ENCODE results near the gene CEBPZ.
"Not testable (repeated sequence)": the region's sequence is repeated elsewhere in the genome, so short reads cannot be mapped to it uniquely, and the experiment has no call there.

Gene CEBPZ

DNA sequence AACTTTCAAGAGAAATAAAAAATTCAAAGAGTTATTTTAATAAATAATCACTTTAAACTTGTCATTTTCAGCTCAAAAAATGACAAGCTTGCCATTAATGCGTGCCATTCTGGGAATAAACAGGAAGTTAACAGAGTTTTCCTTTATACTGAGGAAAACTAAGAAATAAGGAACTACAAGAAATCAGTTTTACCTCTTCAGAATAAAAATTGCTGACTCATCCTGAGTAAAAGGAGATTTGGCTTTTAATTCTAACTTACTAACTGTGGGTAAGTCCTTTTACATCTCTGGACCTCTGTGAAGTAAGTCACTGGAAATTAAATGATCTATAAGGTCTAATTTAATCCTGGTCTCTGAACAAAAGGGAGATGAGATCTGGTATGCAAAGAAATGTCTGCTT, 16.1 kb downstream of the CEBPZ start:
- DNase-seq (ENCODE audit: low read depth, low spot score): no peak

DNA sequence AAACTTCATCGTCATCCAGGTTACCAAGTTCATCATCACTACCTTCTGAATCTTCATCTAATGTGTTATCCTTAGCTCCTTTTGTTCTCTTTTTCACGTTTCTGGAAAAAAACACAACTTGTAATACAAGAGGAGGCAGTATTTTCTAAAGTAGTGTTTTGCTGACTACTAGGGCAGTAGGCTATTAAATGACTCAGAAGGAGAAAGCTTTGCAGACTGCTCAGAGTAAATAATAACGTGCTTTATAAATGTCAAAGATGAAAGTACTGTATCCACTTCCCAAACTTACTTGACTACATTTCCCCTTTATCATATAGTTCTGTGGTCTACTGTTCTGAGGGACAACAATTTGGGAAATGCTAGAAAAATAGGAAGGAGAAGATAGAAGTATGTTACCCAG, 19.5 kb downstream of the CEBPZ start:
- DNase-seq (ENCODE audit: low read depth, low spot score): no peak

DNA sequence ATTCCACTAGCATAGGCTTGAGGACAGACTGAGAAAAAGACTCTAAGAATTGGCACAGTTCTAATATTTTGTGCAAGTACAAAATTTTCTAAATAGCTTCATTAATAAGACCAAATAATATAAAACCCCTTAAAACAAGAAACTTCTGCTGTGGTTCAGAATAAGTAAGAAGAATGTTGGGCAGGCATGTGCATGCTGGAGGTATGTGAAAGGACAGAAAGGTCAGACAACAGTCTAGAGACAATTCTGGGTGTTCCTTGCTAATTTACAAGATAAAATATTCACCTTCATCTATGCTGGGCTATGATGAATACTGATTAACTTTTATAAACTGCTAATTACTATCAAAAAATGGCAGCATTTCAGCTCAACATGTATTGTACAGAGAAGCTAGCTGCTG, 20.2 kb downstream of the CEBPZ start:
- no peak for DNase-seq (ENCODE audit: low read depth, low spot score)

DNA sequence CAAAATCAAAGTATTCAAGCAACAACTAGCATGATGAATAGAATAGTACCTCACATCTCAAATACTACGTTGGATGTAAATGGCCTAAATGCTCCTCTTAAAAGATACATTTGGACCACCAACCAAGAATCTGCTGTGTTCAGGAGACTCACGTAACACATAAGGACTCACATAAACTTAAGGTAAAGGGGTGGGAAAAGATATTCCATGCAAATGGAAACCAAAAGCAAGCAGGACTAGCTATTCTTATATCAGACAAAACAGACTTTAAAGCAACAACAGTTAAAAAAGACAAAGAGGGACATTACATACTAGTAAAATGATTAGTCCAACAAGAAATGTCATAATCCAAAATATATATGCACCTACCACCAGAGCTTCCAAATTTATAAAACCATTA, 24.6 kb downstream of the CEBPZ start:
- not testable (repeated sequence) for DNase-seq (ENCODE audit: low read depth, low spot score)

DNA sequence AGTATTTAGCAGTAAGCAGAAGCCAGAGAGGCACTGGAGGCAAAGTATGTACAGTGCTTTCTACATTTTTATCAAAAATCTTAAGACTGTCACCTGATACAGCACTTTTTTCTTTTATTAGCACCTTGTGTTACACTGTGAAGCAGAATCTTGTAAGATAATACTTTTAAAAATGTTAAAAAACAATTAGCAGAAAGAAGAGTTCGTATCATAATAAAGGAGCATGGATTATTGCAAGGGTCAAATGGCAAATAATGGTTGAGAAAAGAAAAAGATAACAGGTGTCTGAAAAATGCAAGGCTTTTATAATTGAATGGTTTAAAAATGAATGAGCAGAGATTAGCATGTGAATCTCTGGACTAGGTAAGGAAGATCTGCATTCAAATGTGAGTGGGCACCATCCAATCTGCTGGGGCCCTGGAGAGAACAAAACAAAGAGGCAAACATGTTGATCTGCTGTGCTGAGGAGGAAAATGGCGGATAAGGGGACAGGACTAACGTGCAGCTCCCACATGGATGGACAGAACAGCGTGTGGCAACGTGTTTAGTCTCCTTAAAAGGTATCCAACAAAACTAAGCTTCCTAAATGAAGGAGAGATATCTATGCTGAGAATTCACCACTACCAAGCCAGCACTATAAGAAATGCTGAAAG, 25.6 kb downstream of the CEBPZ start:
- DNase-seq (ENCODE audit: low read depth, low spot score): no peak

DNA sequence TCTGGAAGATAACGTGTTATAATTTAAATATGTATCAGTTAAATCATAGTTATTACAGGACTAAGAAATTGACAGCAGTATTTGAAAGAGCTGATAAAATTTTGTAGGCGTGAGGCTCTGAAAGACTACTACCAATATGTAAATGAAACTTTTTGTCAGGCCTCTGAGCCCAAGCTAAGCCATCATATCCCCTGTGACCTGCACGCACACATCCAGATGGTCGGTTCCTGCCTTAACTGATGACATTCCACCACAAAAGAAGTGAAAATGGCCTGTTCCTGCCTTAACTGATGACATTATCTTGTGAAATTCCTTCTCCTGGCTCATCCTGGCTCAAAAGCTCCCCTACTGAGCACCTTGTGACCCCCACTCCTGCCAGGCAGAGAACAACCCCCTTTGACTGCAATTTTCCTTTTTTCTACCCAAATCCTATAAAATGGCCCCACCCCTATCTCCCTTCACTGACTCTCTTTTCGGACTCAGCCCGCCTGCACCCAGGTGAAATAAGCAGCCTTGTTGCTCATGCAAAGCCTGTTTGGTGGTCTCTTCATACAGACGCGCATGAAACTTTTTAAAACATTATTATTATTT, 26.2 kb downstream of the CEBPZ start:
- DNase-seq (ENCODE audit: low read depth, low spot score): not testable (repeated sequence)

DNA sequence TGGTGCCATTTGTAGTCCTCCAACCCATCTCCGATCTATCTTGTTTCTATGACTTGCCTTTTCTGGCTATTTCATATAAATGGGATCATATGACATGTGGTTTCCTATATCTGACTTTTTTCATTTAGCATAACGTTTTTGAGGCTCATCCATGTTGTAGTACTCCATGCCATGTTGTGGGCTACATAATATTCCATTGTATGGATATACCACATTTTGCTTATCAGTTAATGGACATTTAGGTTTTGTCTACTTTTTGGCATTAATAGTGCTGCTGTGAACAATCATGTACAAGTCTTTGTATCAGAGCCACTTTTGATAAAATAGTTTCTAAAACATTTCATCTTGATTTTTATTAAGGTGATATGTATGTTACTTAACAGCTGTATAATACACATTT, 27.7 kb downstream of the CEBPZ start:
- DNase-seq (ENCODE audit: low read depth, low spot score): no peak

DNA sequence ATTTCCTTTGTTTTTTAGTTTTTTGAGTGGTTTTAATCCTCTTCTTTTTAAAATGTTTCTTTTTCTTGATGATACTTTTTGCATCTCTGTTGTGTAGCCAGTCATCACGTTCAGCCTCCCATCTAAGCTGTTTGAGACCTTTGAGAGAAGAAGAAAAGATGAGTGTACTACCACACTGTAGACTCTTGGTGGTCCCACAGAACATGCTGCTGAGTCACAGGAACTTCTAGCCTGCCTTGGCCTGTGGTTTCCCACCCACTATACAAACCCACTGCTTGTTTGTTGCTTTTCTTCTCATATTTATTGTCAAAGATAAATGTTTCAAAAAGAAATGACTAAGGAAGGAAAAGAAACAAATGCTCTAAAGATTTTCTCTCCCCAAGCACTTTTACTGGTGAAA, 29.6 kb downstream of the CEBPZ start:
- DNase-seq (ENCODE audit: low read depth, low spot score): no peak

DNA sequence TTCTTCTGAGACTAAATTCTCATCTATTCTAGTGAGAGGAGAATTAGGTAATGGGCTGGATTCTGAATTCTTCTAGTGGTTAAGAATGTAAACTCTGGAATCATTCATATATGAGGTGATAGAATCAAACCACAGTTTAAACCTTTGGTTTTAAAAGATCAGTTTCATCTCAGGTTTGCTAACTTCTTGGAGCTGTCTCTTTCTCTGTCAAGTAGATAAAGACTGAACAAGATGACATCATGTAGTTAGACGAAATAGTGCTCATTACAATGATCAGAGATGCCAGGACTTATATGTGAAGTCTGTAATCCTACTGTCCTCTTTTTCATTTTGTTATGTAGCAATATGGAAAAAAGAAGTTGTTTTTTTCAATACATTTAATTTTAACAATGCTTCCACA, 30.2 kb downstream of the CEBPZ start:
- DNase-seq (ENCODE audit: low read depth, low spot score): no peak

DNA sequence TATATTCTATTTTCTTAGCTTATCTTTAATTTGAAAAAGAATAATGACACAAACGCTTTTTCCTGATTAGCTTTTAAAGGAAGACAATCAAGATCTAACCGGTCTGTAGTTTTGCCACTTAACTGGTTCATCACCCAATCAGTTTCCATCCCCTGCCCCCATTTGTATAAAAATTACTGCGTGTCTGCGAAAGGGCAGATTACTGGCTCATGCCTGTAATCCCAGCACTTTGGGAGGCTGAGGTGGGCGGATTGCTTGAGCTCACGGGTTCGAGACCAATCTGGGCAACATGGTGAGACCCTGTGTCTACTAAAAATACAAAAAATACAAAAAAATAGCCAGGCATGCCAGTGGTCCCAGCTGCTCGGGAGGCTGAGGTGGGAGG, 32.7 kb downstream of the CEBPZ start:
- no peak for DNase-seq (ENCODE audit: low read depth, low spot score)

DNA sequence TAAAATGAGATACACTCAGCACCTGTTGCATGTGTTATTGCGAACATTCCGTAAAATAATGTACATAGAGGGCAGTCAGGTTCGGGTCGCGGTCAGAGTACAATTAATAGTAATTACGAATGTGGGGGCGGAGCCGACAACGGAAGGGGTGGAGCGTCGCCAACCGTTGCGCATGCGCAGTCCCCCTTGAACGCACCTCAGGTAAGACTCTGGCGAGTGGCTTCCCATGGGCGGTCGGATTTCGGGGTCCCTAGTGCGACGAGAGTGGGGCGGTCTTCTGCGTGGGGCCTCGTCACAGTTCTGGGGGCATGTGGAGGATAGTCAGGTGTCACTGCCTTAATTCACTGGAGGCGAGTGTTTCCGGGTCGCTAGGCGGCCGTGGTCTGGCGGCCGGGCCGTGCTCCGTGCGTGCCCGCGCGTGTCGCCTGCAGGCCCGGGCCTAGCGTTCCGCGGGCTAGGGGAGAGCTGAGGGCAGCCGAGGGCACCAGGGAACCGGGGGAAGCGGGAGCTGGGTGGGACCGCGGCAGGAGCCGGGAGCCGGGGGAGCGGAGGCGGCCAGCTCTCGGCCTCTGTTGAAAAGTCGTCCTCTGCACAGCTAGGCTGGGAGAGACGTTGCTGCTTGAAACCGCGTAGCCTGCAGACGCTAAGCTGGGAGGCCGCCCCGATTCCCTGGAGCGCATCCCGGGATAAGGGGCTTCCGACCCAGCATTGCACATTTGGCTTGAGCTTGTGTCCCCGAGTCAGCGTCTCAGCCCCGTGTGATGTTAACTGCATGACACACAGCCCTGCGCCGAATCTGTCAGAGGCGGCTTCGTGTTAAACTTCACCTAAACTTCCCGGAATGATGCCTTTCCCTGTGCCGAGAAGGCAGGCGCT, 34.8 kb downstream of the CEBPZ start, which contains the start of gene CEBPZOS:
Gene CEBPZOS, plus strand, starts transcription at position 177 of the 876 bp plus-strand sequence. CDS start 3,209 bp downstream, outside the sequence.
- peak; percentile 77 for DNase-seq (ENCODE audit: low read depth, low spot score)

DNA sequence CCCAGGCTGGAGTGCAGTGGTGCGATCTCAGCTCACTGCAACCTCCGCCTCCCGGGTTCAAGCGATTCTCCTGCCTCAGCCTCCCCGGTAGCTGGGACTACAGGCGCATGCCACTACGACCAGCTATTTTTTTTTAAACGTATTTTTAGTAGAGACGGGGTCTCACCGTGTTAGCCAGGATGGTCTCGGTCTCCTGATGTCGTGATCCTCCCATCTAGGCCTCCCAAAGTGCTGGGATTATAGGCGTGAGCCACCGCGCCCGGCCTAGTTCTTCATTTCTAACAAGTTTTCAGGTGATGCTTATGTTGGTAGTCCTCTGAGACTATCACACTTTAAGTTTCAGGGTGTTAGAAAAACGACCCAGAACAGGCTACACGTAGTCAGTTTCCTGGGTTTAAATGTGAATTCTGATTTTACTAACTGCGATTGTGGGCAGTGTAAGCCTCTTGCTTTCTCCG, 35.5 kb downstream of the CEBPZ start:
- not testable (repeated sequence) for DNase-seq (ENCODE audit: low read depth, low spot score)

DNA sequence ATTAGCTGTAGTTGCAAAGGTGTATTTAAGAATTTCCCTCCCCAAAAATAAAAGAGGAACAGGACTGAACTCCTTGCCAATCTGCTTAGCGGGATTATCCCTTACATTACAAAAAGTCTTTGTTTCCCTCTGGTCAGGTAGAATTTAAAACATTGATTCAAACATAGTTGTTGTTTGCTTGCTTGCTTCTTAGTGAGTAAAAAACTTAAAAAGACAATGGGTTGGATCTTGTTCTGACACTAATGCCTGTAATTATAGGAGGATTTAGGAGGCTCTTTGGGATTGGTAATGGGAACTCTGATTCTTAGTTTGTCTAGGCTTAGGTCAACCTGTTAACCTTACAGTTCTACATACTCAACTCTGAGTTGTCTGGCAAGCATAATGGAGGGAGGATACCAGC, 38.8 kb downstream of the CEBPZ start:
- no peak for DNase-seq (ENCODE audit: low read depth, low spot score)

DNA sequence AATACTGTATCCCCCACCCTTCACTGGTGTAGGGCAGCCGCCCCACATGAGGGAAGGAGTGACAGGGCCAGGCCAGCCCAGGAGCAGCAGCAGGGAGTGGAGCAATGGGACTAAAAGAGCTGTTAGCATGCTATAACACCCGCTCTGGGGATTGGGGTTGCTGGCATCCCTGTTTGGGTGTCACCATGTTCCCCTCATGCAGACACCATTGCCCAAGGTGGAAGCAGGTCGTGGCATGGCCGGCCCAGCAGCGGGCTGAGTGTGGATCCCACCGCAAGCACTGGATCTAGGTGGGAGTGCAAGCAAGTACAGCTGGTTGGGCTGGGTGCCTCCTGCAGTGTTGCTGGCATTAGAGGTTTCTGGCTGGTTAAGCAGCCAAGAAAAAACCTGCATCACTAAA, 39.6 kb downstream of the CEBPZ start:
- no peak for DNase-seq (ENCODE audit: low read depth, low spot score)

DNA sequence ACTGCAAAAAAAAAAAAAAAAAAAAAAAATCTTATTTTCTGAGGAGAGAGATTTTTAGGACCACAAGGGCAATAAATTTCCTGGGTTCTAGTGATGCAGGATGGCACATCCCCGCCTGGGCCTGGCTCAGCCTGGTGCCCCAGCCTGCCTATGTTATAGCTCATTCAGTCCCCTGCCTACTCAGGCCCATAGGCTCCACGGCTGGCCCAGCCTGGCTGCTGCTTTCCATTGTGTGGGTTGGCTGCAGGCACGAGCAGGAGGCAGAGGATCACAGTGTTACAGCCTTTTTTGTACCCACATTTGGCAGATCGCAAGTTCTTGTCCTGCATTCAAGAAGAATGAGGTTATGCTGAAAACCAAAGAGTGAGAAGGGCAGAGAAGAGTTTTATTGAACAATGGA, 40.1 kb downstream of the CEBPZ start:
- no peak for DNase-seq (ENCODE audit: low read depth, low spot score)

DNA sequence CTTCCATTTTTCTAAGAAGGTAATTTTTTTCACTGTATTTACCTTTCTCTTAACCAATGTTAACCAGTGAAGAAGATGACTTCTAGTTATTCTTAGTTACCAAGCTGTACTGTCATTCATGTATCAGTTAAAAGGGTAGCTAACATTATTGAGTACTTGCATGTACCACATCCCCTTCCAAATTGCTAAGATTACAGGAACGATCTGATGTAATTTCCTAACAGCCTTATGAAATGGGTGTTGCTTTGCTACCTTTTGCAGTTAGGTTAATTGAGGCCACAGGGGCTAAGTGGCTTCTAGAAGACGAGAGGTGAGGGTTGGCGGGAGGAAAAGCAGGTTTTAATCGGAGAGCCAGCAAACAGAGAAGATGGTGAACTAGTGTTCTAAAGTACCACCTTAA, 41.1 kb downstream of the CEBPZ start:
- no peak for DNase-seq (ENCODE audit: low read depth, low spot score)

DNA sequence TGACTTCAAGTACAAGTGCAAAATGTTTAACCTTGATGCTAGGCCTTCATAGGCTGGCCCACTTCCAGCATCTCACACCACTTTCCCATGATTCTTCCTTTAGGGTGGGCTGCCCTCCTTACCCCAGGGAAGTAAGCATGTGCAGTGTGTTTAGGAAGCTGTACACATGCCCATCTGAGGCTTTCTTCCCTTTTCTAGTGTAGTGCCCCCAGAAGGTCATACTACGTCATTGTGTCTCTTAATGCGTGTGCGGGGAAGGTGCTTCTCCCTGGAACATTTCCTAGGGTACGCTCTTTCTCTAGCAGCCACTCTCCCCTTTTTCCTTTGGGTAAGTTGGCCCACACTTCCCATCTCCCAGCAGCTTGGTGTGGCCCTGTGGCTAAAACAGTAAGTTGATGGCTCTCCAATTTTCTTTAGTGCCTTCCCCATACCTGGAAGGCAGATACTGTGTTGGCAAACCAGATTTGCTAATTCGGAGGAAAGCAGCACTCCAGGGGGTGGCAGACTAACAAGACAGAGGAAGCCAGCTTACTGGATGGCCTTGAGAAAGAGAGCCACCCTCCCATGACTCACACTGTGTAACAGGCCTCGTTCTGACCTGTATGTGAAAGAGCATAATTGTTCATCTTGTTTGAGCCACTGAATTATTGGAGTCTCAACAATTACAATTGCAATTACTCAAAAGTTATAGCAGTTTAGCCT, 41.8 kb downstream of the CEBPZ start:
- DNase-seq (ENCODE audit: low read depth, low spot score): no peak

DNA sequence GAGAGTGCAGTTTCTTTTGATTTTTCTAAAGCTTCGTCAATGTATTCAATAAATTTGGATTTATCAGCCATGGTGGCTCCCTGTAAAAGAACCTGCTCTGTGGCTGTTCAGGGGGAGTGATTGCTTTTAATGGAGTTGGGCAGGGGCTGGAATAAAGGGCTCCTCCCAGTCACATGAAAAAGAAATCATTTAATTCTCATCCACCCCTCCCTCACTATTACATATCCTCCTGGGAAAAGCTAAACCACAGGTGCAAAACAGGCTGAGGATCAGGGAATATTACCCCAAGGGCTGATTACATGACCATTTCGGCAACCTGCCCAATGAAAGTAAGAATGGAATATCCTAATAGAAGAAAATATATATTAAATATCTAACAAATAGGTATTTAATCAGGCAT, 42.8 kb downstream of the CEBPZ start, which contains the start of gene SULT6B1:
Gene SULT6B1, minus strand, starts transcription at position 101 of the 400 bp plus-strand sequence. Its CDS starts 30 bp downstream, at position 71.
- DNase-seq (ENCODE audit: low read depth, low spot score): no peak

DNA sequence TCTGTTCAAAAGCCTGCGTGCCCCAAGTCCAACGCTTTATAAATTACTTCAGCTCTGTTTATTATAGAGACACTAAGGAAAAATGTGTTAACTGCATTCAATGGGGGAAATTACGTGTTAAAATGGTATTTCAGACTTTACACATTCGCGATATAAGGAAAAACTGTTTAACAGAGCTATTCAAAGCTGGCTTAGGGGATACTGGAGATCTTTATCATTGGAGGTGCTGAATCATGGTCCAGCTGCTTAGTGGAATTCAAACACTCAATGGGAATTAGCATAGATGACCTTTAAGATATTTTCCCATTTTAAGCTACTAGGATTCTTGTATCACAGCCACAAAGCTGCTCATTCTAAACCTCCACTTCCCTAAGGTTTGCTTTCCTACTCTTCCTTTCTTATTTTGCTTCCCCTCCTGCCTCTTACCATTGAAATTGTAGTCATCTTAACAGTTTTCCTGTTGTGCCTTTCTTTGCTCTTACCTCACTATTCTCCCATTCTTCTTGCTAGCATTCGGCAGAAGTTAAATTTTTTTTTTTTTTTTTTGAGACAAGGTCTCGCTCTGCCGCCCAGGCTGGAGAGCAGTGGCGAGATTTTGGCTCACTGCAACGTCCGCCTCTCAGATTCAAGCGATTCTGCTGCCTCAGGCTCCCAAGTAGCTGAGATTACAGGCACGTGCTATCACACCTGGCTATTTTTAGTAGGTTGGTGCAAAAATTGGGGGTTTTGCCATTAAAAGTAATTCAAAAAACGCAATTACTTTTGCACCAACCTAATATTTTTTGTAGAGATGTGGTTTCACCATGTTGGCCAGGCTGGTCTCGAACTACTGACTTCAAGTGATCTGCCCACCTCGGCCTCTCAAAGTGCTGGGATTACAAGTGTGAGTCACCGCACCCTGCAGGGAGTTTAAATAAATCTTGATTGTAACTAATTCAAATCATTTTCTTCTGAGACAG, 49.4 kb downstream of the CEBPZ start:
- no peak for DNase-seq (ENCODE audit: low read depth, low spot score)

DNA sequence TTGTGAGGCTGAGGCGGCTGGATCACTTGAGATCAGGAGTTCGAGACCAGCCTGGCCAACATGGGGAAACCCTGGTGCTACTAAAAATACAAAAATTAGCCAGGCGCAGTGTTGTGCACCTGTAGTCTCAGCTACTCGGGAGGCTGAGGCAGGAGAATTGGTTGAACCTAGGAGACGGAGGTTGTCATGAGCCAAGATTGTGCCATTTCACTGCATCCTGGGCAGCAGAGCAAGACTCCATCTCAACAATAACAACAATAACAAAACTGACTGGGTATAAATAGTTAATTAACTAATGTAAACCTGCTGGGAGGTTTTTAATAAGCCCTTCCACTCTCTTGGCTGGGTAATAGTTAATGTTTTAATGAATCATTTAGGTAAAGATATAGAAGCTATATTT, 50.8 kb downstream of the CEBPZ start:
- DNase-seq (ENCODE audit: low read depth, low spot score): no peak

Measured in activated CD4-positive, CD25-positive, alpha-beta regulatory T cell treated with anti-CD3 and anti-CD28 coated beads, Interleukin-2, amount 50 U/mL, for 16 hours (primary cell).